Hepatocyte (in vitro differentiated cells): ENCODE measurements around the gene TECTB.

ENCODE experiments used
- CTCF ChIP-seq: fragments of 200-600 bp; sonication (generic); IDR thresholded peaks from 2 replicates; pipeline ENCODE4 v1.5.1; 2016; ENCODE audit warnings: antibody characterized with exemption, mild to moderate bottlenecking; ENCODE audit not compliant: poor library complexity
- EZH2 ChIP-seq: fragments of 200-600 bp; sonication (generic); IDR thresholded peaks from 2 replicates; pipeline ENCODE4 v1.6.1; 2016; ENCODE audit warnings: antibody characterized with exemption, mild to moderate bottlenecking, borderline replicate concordance
- EZH2phosphoT487 ChIP-seq: fragments of 200-600 bp; sonication (generic); IDR thresholded peaks from one replicate; pipeline ENCODE4 v1.6.1; 2018; ENCODE audit warnings: antibody characterized with exemption, mild to moderate bottlenecking, low read depth, moderate library complexity; ENCODE audit not compliant: unreplicated experiment, severe bottlenecking

- no peak for TF ChIP-seq EZH2
- TF ChIP-seq CTCF, result peak; percentile 57
- TF ChIP-seq EZH2phosphoT487, result no peak
Observed at GRCh38 chr10:112307358-112308124, 24.3 kb downstream of the TECTB start.
